Medulla oblongata (tissue), 1 donor: ENCODE results near the gene GEMIN5.

Experiments used
- DNase-seq: peaks from one replicate; pipeline ENCODE4 v3.0.0-alpha.2; 2015; ENCODE audit errors: extremely low spot score

Gene GEMIN5

DNA sequence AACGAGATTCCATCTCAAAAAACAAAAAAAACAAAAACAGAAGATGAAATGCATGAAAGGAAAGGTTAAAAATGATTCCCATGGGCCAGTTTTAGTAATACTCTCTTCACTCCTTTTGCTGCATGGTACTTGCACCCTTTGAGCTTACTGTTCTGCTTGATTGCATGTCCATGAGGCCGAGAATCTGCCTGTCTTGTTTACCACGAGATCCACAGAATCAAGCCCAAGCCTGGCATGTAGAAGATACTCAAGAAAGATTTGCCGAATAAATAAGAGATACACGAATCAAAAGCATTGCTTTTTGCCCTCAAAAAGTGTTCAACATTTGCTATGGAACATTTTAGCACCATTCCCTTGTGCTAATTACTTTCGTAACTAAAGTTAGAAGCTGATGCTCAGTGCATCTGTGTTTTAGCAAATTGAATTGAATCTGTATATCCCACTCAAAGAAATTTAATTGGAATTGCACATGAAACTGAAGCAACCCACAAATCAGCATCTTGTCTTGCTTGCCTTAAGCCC, 88.7 kb downstream of the GEMIN5 start:
- DNase-seq, result peak; percentile 54

DNA sequence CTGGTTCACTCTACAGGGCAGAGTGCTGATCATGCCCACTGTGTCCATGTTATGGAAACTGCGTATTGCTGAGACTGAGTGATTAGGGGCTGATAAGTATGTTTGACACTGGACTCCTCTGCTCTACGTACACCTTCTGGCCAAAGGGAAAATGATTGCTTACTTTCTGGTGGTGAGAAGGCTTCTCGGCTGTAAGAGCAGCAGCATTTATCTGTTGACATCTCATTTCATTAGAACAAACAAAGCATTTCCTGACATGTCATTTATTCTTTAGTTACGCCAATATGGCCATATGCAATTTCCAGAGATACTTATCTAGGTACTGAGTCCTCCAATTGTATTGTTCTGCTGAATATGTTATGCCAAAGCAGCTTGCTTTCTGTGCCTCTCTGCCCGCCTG, 93.2 kb downstream of the GEMIN5 start:
- no peak for DNase-seq

DNA sequence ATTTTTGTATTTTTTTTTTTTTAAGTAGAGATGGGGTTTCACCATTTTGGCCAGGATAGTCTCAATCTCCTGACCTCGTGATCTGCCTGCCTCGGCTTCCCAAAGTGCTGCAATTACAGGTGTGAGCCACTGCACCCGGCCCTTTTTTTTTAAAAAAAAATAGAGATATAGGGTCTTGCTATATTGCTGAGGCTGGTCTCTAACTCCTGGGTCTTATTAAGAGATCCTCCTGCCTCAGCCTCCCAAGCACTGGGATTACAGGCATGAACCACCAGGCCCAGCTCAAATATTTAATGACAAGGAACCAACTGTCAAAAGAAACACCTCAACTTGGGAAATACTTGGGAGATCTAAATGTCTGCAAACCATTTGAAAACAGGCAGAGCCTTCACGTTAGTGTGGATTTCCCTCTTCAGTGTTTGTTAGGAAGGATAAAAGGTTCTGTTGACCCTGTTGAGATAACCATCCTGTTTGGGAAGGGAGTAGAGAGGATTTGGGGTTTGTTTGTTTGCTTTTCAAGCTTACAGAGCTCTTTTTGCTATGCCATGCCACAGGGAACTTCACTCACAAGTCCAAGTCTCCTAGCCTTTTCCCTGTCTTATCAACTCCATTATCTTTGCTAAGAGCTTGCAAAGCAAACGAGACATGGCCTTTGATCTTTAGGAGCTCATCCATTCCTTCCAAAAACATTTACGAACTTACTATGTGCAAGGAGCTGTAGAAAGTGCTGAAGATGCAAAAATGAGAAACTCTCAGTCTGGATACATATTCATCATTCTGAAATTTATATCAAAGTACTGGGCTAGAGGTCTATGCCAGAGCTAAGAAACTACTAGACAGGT, 95.1 kb downstream of the GEMIN5 start:
- DNase-seq, result no peak

DNA sequence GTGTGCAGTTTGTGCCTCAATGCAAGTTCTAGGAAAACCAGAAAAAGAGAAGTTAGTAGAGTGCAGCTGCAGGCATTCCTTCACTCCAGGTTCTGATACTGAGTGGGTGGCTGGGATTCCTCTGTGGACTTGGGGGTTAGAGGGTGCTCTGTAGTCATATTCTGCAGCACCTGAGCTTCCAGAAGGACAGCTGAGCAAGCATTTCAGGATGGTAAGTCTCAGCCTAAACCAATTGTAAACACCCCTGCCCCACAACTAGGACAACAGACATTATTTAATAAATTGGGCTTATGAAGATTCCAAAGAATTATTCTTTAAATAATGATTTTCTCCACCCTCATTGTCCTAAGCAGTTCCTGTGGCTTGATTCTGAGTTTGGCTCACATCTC, 96.7 kb downstream of the GEMIN5 start:
- no peak for DNase-seq

DNA sequence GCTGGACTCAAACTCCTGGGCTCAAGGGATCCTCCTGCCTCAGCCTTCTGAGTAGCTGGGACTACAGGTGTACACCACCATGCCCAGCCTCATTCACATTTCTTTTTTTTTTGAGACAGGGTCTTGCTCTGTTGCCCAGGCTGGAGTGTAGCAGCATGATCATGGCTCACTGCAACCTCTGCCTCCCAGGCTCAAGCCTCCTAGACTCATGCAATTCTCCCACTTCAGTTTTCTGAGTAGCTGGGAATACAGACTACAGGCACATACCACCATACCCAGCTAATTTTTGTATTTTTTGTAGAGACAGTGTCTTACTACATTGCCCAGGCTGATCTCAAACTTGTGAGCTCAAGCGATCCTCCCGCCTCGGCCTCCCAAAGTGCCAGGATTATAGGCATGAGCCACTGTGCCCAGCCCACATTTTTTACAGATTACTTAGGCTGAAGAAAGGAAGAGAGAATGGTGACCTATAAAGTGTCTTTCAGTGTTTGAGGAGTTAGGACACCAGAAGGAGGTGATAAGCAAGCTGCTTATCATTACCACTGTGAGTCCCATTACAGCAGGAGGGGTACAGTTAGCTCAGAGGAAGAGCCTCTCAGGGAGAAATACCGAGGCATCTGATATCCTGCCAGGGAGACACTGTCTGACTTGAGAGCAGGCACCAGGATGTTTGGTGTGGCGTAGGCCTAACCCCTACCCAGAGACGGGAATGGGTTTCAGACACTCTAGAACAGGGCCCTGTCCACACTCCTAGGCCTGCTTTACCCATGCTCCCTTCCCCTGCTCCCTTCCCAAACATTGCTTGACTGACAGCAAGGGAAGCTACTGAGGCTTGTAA, 97.4 kb downstream of the GEMIN5 start:
- DNase-seq, result no peak
